ENCODE measurements around the gene FAM168A.

- TF ChIP-seq GATA3 (IDR thresholded peaks at IDR 0.05; ENCODE audit: borderline replicate concordance), result no peak
- TF ChIP-seq MAX (IDR thresholded peaks at IDR 0.05), result no peak
- no peak for TF ChIP-seq CTCF (IDR thresholded peaks at IDR 0.05)
- no peak for TF ChIP-seq KDM5A (IDR thresholded peaks at IDR 0.05)
- TF ChIP-seq MAFK (IDR thresholded peaks at IDR 0.05; ENCODE audit: partially characterized antibody), result no peak
- no peak for TF ChIP-seq ZFP36 (IDR thresholded peaks at IDR 0.05; ENCODE audit: borderline replicate concordance, partially characterized antibody)
- no peak for TF ChIP-seq EHMT2 (IDR thresholded peaks at IDR 0.05; ENCODE audit: low read depth)
- TF ChIP-seq HDAC2 (IDR thresholded peaks at IDR 0.05), result no peak
- TF ChIP-seq E2F6 (IDR thresholded peaks at IDR 0.05; ENCODE audit: borderline replicate concordance, low read depth), result no peak
- TF ChIP-seq BHLHE40 (IDR thresholded peaks at IDR 0.05; ENCODE audit: low read depth, low read length), result no peak
- TF ChIP-seq ESRRA (IDR thresholded peaks at IDR 0.05; ENCODE audit: borderline replicate concordance, low read length), result no peak
Observed at GRCh38 chr11:73592640-73593039, 5.3 kb downstream of the FAM168A start.

Data from A549 (cell line).